Measurements from ENCODE around the gene N4BP2.

DNA sequence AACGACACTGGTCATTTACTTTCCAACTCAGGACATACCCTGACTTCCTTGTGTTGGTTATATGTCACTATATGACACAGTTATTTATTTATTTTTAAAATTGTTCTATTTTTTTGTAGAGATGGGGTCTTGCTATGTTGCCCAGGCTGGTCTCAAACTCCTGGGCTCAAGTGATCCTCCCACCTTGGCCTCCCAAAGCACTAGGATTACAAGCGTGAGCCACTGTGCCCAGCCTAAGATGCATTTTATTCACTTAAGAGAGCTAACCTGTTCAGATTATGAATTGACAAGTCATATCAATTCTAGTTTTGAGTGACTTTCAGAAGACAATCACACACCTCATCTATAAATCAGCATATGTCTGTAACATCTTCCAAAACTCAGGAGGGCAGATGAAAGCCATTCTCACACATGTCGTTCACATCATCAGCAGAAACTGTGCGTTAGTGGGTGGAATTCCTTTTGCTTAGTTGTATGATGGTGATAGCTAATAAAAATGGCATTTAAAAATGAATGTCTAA, 130.8 kb downstream of the N4BP2 start:
- TF ChIP-seq, protein P1, sequence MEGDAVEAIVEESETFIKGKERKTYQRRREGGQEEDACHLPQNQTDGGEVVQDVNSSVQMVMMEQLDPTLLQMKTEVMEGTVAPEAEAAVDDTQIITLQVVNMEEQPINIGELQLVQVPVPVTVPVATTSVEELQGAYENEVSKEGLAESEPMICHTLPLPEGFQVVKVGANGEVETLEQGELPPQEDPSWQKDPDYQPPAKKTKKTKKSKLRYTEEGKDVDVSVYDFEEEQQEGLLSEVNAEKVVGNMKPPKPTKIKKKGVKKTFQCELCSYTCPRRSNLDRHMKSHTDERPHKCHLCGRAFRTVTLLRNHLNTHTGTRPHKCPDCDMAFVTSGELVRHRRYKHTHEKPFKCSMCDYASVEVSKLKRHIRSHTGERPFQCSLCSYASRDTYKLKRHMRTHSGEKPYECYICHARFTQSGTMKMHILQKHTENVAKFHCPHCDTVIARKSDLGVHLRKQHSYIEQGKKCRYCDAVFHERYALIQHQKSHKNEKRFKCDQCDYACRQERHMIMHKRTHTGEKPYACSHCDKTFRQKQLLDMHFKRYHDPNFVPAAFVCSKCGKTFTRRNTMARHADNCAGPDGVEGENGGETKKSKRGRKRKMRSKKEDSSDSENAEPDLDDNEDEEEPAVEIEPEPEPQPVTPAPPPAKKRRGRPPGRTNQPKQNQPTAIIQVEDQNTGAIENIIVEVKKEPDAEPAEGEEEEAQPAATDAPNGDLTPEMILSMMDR (IDR thresholded peaks at IDR 0.05; ENCODE audit: insufficient read depth, low read length): no peak
- TF ChIP-seq REST (IDR thresholded peaks at IDR 0.05; ENCODE audit: insufficient replicate concordance, low read depth): no peak
- no peak for TF ChIP-seq POLR2AphosphoS5 (IDR thresholded peaks at IDR 0.05; ENCODE audit: low read depth)
- no peak for TF ChIP-seq GABPA (IDR thresholded peaks at IDR 0.05; ENCODE audit: low read depth)
- TF ChIP-seq SPI1 (IDR thresholded peaks at IDR 0.05; ENCODE audit: borderline replicate concordance, low read depth): no peak
